Activated naive CD8-positive, alpha-beta T cell treated with anti-CD3 and anti-CD28 coated beads, Interleukin-2, amount 50 U/mL, for 24 hours (primary cell): ENCODE results near the gene IFNA17.
"Not testable (repeated sequence)": the region's sequence is repeated elsewhere in the genome, so short reads cannot be mapped to it uniquely, and the experiment has no call there.

Experiments
- ATAC-seq: fragments of 150-1000 bp; cut with Tn5 transposase; one replicate; pipeline ENCODE4 v1.10.0; 2021
- DNase-seq: peaks from one replicate; pipeline ENCODE4 v3.0.0; 2021
- H3K27ac Mint-ChIP-seq: one replicate; pipeline ENCODE4 v1.8.0; 2021; ENCODE audit warnings: mild to moderate bottlenecking, mixed read lengths
- H3K27me3 Mint-ChIP-seq: one replicate; pipeline ENCODE4 v1.8.0; 2021; ENCODE audit warnings: mixed read lengths
- H3K36me3 Mint-ChIP-seq: one replicate; pipeline ENCODE4 v1.8.0; 2021; ENCODE audit warnings: low read depth, mixed read lengths
- H3K4me1 Mint-ChIP-seq: one replicate; pipeline ENCODE4 v1.8.0; 2021; ENCODE audit warnings: mixed read lengths
- H3K4me3 Mint-ChIP-seq: one replicate; pipeline ENCODE4 v1.8.0; 2021; ENCODE audit warnings: mild to moderate bottlenecking, moderate library complexity, mixed read lengths
- H3K9me3 Mint-ChIP-seq: one replicate; pipeline ENCODE4 v1.8.0; 2021; ENCODE audit warnings: mixed read lengths

Gene IFNA17

DNA sequence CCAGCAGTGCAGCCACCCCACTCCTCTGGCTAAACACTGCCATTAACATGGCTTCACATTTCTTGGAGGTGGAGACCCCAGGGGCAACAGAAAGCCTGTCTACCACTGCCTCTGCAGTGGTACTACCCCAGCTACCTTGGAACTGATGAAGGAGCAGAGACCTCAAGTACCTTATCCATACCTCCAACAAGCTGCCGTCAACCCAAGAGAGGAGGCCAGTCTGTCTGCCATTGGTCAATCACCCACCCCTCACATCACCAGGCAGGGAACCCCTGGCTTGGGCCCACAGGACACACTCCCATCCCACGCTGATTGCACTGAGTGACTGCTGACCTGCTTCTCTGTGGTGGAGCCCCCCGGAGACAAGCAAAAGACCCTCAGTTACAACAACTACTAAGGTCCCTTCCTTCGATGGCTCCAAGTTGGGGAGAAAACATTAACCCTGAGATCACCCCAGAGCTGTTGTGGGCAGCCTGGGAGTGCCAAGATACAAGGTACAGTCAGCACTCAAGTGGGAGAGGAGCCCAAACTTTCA, 6.2 kb upstream of the IFNA17 start:
- ATAC-seq (no peak), DNase-seq (no peak)
- peaks cover 4% of the 10 kb centered on the region for H3K4me1 Mint-ChIP-seq
- no peak overlapping the region for H3K27ac Mint-ChIP-seq
- H3K27me3 Mint-ChIP-seq: peaks cover 3% of the 10 kb centered on the region
- H3K4me3 Mint-ChIP-seq: no peak overlapping the region
- no peaks in the 10 kb centered on the region for H3K36me3 Mint-ChIP-seq
- no peaks in the 10 kb centered on the region for H3K9me3 Mint-ChIP-seq

DNA sequence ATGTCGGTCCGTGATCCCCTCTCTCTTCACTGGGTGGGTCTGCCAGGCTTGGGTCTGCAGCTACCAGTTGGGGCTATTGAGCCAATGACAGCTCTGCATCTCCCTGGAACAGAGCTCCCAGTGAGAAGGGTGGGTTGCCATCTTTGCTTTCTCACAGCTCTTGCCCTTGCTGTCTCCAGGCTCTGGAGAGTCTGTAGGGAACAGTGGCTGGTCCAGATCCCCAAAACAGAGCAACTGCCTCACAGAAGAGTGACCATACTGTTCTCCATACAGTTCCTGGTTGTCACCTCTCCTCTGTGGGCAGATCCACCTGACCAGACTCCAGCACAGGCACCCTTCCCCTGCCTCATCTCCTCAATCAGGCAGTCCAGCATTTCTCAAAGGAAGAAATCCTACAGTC, 5.2 kb upstream of the IFNA17 start:
- Mint-ChIP-seq H3K9me3 (no peaks in the 10 kb centered on the region), H3K4me1 (peaks cover 4% of the 10 kb centered on the region), H3K36me3 (no peaks in the 10 kb centered on the region), H3K27me3 (peaks cover 3% of the 10 kb centered on the region), H3K4me3 (no peak overlapping the region), H3K27ac (no peak overlapping the region)
- no peak for ATAC-seq
- no peak for DNase-seq

DNA sequence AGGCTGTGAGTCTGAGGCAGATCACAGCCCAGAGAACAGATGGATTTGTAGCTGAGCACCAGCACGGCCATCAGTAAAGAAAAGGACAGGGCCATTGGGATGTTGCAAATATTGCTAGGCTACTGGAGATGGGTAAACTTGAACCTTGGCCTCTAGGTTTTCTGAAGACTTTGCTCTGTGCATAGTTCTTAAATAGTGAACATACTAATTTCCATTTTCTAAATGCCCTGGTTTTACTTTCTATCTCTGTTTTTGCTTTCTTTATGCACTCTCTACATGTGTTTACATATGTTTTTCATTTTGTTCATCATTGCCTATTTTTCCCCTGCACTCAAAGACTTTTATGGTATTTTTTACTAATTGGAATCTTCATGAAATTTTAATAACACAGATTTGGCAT, 10.8 kb downstream of the IFNA17 start, which contains the start of gene IFNA16:
Gene IFNA16, minus strand, starts transcription at position 101 of the 400 bp plus-strand sequence. Its CDS starts 6 bp downstream, at position 95.
- H3K27ac Mint-ChIP-seq, ATAC-seq, H3K4me1 Mint-ChIP-seq, H3K4me3 Mint-ChIP-seq, H3K36me3 Mint-ChIP-seq, DNase-seq, H3K9me3 Mint-ChIP-seq: not testable (repeated sequence)
- peaks cover 25% of the 10 kb centered on the region for H3K27me3 Mint-ChIP-seq

DNA sequence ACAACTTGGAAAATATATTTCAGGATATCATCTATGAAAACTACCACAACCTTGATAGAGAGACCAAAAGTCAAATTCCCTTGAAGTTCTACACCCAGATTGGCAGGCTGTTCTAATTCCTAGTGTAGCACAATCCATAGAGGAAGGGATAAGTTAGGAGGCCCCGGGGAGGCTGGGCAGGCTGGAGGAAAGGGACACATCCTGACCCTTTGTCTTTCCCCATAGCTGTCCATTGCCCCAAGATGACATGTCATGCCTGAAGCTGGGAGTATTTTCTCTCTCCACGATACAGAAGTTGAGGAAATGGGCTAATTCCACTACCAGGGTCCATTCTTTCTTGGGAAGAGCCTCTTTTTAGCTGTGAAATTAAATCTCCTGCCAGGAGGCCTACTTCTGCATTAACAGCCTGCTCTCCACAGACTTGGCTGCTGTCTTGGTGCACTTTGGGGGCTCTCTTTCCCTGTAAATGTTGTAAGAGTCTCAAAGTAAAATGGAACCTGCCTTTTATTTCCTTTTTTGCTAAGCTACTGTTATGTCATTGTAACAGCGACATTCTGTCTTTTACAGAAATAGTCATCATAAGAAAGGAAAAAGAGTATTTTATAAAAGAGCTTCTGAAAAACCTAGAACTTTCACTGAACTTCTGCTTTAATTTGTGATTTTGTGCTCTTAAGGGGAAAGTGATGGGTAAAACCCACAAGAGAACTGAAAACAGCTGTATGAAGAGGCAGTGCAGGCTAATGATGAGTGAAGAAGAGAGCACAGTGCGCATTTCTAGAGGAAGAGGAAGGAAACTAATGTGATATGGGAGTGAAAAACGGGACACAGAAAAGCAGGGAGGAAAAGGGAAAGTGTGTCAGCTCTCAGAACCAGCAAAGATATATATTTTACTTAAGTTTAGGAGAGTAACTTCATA, 14.4 kb downstream of the IFNA17 start:
- ATAC-seq, H3K36me3 Mint-ChIP-seq, H3K9me3 Mint-ChIP-seq, H3K4me1 Mint-ChIP-seq, H3K27ac Mint-ChIP-seq, DNase-seq: not testable (repeated sequence)
- peak overlapping the region; percentile 11 for H3K4me3 Mint-ChIP-seq
- H3K27me3 Mint-ChIP-seq: peaks cover 11% of the 10 kb centered on the region

DNA sequence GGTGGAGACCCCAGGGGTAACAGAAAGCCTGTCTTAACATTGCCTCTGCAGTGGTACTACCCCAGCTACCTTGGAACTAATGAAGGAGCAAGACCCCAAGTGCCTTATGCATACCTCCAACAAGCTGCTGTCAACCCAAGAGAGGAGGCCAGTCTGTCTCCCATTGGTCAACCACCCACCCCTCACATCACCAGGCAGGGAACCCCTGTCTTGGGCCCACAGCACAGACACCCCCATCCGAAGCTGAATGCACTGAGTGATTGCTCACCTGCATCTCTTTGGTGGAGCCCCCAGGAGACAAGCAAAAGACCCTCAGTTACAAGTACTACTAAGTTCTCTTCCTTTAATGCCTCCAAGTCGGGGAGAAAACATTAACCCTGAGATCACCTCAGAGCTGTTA, 15.9 kb downstream of the IFNA17 start:
- H3K27ac Mint-ChIP-seq, H3K4me3 Mint-ChIP-seq, H3K9me3 Mint-ChIP-seq, H3K27me3 Mint-ChIP-seq, DNase-seq, ATAC-seq, H3K4me1 Mint-ChIP-seq, H3K36me3 Mint-ChIP-seq: not testable (repeated sequence)

DNA sequence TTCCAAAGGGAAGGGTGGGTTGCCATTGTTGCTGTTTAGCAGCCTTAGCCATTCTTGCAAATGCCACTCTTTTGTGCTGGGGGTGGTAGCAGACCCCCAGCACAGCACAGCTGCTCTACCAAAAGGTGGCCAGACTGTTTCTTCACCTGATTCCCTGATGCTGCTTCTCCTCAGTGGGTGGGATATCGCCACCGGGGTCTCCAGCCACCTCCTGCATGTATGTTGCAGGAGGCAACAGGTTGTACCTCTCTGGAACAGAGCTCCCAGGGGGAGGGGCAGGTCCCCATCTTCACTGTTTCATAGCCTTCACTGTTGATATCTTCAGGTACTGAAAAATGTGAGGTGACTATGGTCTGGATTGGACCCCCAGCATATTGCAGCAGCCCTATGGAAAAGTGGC, 17.2 kb downstream of the IFNA17 start:
- H3K4me3 Mint-ChIP-seq, H3K27ac Mint-ChIP-seq, H3K9me3 Mint-ChIP-seq, DNase-seq, H3K27me3 Mint-ChIP-seq, ATAC-seq, H3K4me1 Mint-ChIP-seq, H3K36me3 Mint-ChIP-seq: not testable (repeated sequence)

DNA sequence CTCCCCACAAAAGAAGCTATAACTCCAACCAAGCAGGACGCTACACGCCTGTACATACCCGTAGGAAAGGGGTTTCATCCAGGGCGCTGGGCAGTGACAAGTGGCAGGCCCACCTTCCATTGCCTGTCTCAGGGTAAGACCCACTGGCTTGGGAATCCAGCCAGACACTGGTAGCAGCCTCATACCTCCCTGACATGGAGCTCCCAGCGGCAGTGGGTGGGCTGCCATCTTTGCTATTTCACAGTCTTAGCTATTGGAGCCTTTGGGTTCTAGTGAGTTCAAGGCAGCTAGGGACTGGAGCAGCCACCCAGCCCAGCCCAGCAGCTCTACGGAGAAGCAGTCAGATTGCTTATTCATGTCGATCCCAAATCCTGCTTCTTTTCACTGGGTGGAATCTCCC, 17.7 kb downstream of the IFNA17 start:
- no peak for ATAC-seq
- Mint-ChIP-seq H3K27ac (no peak overlapping the region), H3K9me3 (no peaks in the 10 kb centered on the region), H3K4me3 (no peak overlapping the region), H3K27me3 (peaks cover 6% of the 10 kb centered on the region), H3K4me1 (peaks cover 6% of the 10 kb centered on the region), H3K36me3 (no peaks in the 10 kb centered on the region)
- DNase-seq: no peak

DNA sequence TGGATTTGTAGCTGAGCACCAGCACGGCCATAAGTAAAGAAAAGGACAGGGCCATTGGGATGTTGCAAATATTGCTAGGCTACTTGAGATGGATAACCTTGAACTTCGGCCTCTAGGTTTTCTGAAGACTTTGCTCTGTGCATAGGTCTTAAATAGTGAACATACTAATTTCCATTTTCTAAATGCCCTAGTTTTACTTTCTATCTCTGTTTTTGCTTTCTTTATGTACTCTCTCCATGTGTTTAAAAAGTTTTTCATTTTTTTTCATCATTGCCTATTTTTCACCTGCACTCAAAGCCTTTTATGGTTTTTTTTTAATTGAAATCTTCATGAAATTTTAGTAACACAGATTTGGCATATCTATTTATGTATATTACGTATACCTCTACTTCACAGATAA, 21.0 kb downstream of the IFNA17 start, which contains the start of gene IFNA10:
Gene IFNA10, minus strand, starts transcription at position 101 of the 400 bp plus-strand sequence. Its CDS starts 46 bp downstream, at position 55.
- DNase-seq, H3K36me3 Mint-ChIP-seq, H3K4me1 Mint-ChIP-seq, H3K9me3 Mint-ChIP-seq, ATAC-seq, H3K27ac Mint-ChIP-seq, H3K4me3 Mint-ChIP-seq: not testable (repeated sequence)
- peaks cover 12% of the 10 kb centered on the region for H3K27me3 Mint-ChIP-seq

DNA sequence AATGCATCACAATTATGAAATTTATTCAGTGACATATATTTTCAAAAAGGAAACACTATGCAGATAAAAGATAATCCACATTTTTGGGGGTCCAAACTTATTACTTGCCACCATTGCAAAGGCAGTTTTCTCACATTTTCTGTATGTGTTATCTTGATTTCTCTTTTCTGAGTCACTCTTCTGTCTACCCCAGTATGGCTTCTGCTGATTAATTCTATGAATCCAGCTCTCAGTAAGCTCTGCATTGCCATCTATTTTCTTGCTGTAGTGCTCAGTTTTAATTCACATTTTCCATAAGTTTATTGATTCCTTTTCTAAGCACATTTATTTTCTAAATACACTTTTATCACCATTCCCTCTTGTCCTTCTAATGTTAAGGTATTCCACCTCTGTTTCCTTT, 22.8 kb downstream of the IFNA17 start:
- H3K4me1 Mint-ChIP-seq: peaks cover 13% of the 10 kb centered on the region
- no peaks in the 10 kb centered on the region for H3K9me3 Mint-ChIP-seq

DNA sequence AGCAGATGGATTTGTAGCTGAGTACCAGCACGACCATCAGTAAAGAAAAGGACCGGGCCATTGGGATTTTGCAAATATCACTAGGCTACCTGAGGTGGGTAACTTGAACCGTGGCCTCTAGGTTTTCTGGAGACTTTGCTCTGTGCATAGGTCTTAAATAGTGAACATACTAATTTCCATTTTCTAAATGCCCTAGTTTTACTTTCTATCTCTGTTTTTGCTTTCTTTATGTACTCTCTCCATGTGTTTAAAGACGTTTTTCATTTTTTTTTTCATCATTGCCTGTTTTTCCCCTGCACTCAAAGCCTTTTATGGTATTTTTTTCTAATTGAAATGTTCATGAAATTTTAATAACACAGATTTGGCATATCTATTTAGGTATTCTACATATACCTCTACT, 25.9 kb downstream of the IFNA17 start, which contains the start of gene IFNA7:
Gene IFNA7, minus strand, starts transcription at position 101 of the 400 bp plus-strand sequence. Its CDS starts 40 bp downstream, at position 61.
- not testable (repeated sequence) for H3K36me3 Mint-ChIP-seq, DNase-seq, H3K4me3 Mint-ChIP-seq, ATAC-seq, H3K9me3 Mint-ChIP-seq, H3K27ac Mint-ChIP-seq
- peaks cover 13% of the 10 kb centered on the region for H3K27me3 Mint-ChIP-seq
- H3K4me1 Mint-ChIP-seq: peaks cover 13% of the 10 kb centered on the region

More for the DNA sequence above, 22.8 kb downstream of the IFNA17 start:
- Mint-ChIP-seq H3K36me3 (no peaks in the 10 kb centered on the region), H3K27me3 (peaks cover 13% of the 10 kb centered on the region), H3K27ac (no peak overlapping the region), H3K4me3 (no peak overlapping the region)
- DNase-seq (no peak), ATAC-seq (no peak)

DNA sequence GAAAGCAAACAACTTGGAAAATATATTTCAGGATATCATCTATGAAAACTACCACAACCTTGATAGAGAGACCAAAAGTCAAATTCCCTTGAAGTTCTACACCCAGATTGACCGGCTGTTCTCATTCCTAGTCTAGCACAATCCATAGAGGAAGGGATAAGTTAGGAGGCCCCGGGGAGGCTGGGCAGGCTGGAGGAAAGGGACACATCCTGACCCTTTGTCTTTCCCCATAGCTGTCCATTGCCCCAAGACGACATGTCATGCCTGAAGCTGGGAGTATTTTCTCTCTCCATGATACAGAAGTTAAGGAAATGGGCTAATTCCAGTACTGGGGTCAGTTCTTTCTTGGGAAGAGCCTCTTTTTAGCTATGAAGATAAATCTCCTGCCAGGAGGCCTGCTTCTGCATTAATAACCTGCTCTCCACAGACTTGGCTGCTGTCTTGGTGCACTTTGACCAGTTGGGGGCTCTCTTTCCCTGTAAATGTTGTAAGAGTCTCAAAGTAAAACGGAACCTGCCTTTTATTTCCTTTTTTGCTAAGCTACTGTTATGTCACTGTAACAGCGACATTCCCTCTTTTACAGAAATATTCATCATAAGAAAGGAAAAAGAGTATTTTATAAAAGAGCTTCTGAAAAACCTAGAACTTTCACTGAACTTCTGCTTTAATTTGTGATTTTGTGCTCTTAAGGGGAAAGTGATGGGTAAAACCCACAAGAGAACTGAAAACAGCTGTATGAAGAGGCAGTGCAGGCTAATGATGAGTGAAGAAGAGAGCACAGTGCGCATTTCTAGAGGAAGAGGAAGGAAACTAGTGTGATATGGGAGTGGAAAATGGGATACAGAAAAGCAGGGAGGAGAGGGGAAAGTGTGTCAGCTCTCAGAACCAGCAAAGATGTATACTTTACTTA, 32.9 kb downstream of the IFNA17 start:
- peak; percentile 24 for DNase-seq
- not testable (repeated sequence) for H3K9me3 Mint-ChIP-seq, H3K36me3 Mint-ChIP-seq, H3K27ac Mint-ChIP-seq, H3K27me3 Mint-ChIP-seq, H3K4me1 Mint-ChIP-seq
- peak; percentile 76 for ATAC-seq
- peak overlapping the region; percentile 39 for H3K4me3 Mint-ChIP-seq

DNA sequence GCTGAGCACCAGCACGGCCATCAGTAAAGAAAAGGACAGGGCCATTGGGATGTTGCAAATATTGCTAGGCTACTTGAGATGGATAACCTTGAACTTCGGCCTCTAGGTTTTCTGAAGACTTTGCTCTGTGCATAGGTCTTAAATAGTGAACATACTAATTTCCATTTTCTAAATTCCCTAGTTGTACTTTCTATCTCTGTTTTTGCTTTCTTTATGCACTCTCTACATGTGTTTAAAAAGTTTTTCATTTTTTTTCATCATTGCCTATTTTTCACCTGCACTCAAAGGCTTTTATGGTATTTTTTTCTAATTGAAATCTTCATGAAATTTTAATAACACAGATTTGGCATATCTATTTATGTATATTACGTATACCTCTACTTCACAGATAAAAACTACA, 40.5 kb downstream of the IFNA17 start, which contains the start of gene IFNA4:
Gene IFNA4, minus strand, starts transcription at position 101 of the 400 bp plus-strand sequence. Its CDS starts 56 bp downstream, at position 45.
- H3K27ac Mint-ChIP-seq, DNase-seq, H3K9me3 Mint-ChIP-seq, H3K4me3 Mint-ChIP-seq, H3K36me3 Mint-ChIP-seq, ATAC-seq, H3K4me1 Mint-ChIP-seq, H3K27me3 Mint-ChIP-seq: not testable (repeated sequence)

DNA sequence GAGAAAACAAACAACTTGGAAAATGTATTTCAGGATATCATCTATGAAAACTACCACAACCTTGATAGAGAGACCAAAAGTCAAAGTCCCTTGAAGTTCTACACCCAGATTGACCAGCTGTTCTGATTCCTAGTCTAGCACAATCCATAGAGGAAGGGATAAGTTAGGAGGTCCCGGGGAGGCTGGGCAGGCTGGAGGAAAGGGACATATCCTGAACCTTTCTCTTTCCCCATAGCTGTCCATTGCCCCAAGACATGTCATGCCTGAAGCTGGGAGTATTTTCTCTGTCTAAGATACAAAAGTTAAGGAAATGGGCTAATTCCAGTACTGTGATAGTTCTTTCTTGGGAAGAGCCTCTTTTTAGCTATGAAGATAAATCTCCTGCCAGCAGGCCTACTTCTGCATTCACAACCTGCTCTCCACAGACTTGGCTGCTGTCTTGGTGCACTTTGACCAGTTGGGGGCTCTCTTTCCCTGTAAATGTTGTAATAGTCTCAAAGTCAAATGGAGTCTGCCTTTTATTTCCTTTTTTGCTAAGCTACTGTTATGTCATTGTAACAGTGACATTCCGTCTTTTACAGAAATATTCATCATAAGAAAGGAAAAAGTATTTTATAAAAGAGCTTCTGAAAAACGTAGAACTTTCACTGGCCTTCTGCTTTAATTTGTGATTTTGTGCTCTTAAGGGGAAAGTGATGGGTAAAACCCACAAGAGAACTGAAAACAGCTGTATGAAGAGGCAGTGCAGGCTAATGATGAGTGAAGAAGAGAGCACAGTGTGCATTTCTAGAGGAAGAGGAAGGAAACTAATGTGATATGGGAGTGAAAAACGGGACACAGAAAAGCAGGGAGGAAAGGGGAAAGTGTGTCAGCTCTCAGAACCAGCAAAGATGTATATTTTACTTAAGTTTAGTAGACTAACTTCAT, 44.9 kb downstream of the IFNA17 start:
- not testable (repeated sequence) for H3K4me3 Mint-ChIP-seq, H3K9me3 Mint-ChIP-seq, H3K4me1 Mint-ChIP-seq, H3K27ac Mint-ChIP-seq, H3K36me3 Mint-ChIP-seq, H3K27me3 Mint-ChIP-seq
- ATAC-seq (peak; percentile 66), DNase-seq (peak; percentile 8)
